A673 (cell line): ENCODE measurements around the gene SSBP3. TPM values are rescaled to one million over a fixed set of nuclear protein-coding genes. Genes with fewer than 3 reads are reported as not detected.

Source experiments
- BruUV-seq: library from RNA; stranded (reverse); fragments of 400-500 nt; replicated peaks from 2 replicates; lab custom pipeline; 2021; lab: Mats Ljungman, UMichigan
- CTCF ChIA-PET: fragments of 300-600 bp; sonication (Branson Sonifier 250); formaldehyde crosslinking; loops from one replicate; lab custom pipeline; 2022; ENCODE audit warnings: antibody characterized with exemption; lab: Charles Lee
- POLR2A ChIA-PET: fragments of 300-600 bp; sonication (Branson Sonifier 250); formaldehyde crosslinking; loops from one replicate; lab custom pipeline; 2022; ENCODE audit warnings: antibody characterized with exemption; ENCODE audit not compliant: low non-redundant PET; lab: Charles Lee
- DNase-seq: peaks from one replicate; pipeline ENCODE4 v3.0.0-alpha.2; 2015; ENCODE audit warnings: low spot score
- H3K27ac ChIP-seq: fragments of 200-600 bp; sonication (generic); 2 replicates; pipeline ENCODE4 v1.5.1; 2016; ENCODE audit warnings: mixed run types, low read depth, mild to moderate bottlenecking, mixed read lengths, antibody characterized with exemption, low read length; ENCODE audit not compliant: poor library complexity, severe bottlenecking
- H3K27me3 ChIP-seq: fragments of 200-600 bp; sonication (generic); replicated peaks from 2 replicates; pipeline ENCODE4 v1.6.1; 2017; ENCODE audit warnings: mixed run types, low read depth, mild to moderate bottlenecking, mixed read lengths, antibody characterized with exemption, low read length; ENCODE audit not compliant: insufficient read depth, poor library complexity
- H3K36me3 ChIP-seq: fragments of 200-600 bp; sonication (generic); 2 replicates; pipeline ENCODE4 v1.6.1; 2016; ENCODE audit warnings: mixed run types, mild to moderate bottlenecking, mixed read lengths, antibody characterized with exemption, low read length; ENCODE audit not compliant: insufficient read depth, poor library complexity, severe bottlenecking
- H3K4me1 ChIP-seq: fragments of 200-600 bp; sonication (generic); 2 replicates; pipeline ENCODE4 v1.6.1; 2017; ENCODE audit warnings: mixed run types, mild to moderate bottlenecking, mixed read lengths, antibody characterized with exemption, low read length; ENCODE audit not compliant: insufficient read depth, poor library complexity, severe bottlenecking
- H3K4me3 ChIP-seq: fragments of 200-600 bp; sonication (generic); 2 replicates; pipeline ENCODE4 v1.5.1; 2016; ENCODE audit warnings: low read depth, mixed run types, mild to moderate bottlenecking, mixed read lengths, low read length; ENCODE audit not compliant: poor library complexity, severe bottlenecking
- H3K9me3 ChIP-seq: fragments of 200-600 bp; sonication (generic); 2 replicates; pipeline ENCODE4 v1.6.1; 2016; ENCODE audit warnings: mixed run types, low read depth, mild to moderate bottlenecking, mixed read lengths, antibody characterized with exemption, low read length; ENCODE audit not compliant: poor library complexity, severe bottlenecking
- CTCF ChIP-seq: fragments of 300-800, 200-600 bp; sonication (generic); conservative IDR thresholded peaks from 2 replicates; pipeline ENCODE4 v1.5.1; 2017; ENCODE audit warnings: low read depth, mild to moderate bottlenecking, antibody characterized with exemption, low read length, moderate library complexity, mixed read lengths
- EZH2 ChIP-seq: fragments of 200-600 bp; sonication (generic); IDR thresholded peaks from 2 replicates; pipeline ENCODE4 v1.6.1; 2017; ENCODE audit warnings: borderline replicate concordance, low read depth, mild to moderate bottlenecking, mixed read lengths, antibody characterized with exemption, low read length; ENCODE audit not compliant: poor library complexity, severe bottlenecking
- intact Hi-C: fragments of 100-400 bp; cut with micrococcal nuclease; formaldehyde crosslinking; loops from one replicate; pipeline ENCODE4 v1.10.0; 2022; ENCODE audit not compliant: unreplicated experiment
- total RNA-seq: library from RNA; stranded (reverse); gene quantifications from 2 replicates; pipeline ENCODE4 v1.2.3, GENCODE V29; 2021

The SSBP3 gene
- total RNA-seq, 1 experiment from 2014 or later, result 43.0 TPM

- H3K36me3 ChIP-seq, result no peaks in the 10 kb centered on the region
- intact Hi-C loops, result no loop called here
- H3K27ac ChIP-seq, result no peak overlapping the region
- no peaks in the 10 kb centered on the region for H3K27me3 ChIP-seq
- ChIA-PET CTCF (no interaction called here), POLR2A (no interaction called here)
- no peak for TF ChIP-seq EZH2
- TF ChIP-seq CTCF, result no peak
- no peak for DNase-seq
- H3K4me1 ChIP-seq, result no peaks in the 10 kb centered on the region
- no peak overlapping the region for H3K4me3 ChIP-seq
- BruUV-seq, result no TSS peak
- no peaks in the 10 kb centered on the region for H3K9me3 ChIP-seq
Measured at GRCh38 chr1:54358503-54359168, 47.6 kb downstream of the SSBP3 start.

- no peaks in the 10 kb centered on the region for H3K36me3 ChIP-seq
- no peaks in the 10 kb centered on the region for H3K9me3 ChIP-seq
- H3K4me3 ChIP-seq, result no peak overlapping the region
- H3K27me3 ChIP-seq, result no peaks in the 10 kb centered on the region
- H3K4me1 ChIP-seq, result no peaks in the 10 kb centered on the region
- DNase-seq, result no peak
- BruUV-seq, result no TSS peak
- H3K27ac ChIP-seq, result no peak overlapping the region
- intact Hi-C loops, result no loop called here
- TF ChIP-seq CTCF (no peak), EZH2 (no peak)
- ChIA-PET POLR2A (no interaction called here), CTCF (no interaction called here)
Measured at GRCh38 chr1:54357967-54358366, 48.2 kb downstream of the SSBP3 start.

GRCh38 chr1:54356680-54357147 lies 49.5 kb downstream of the SSBP3 start:
- ChIA-PET POLR2A (no interaction called here), CTCF (no interaction called here)
- intact Hi-C loops, result no loop called here
- H3K4me3 ChIP-seq, result no peak overlapping the region
- no peak for DNase-seq
- no peak for TF ChIP-seq EZH2
- TF ChIP-seq CTCF, result no peak
- H3K27ac ChIP-seq, result no peak overlapping the region
- no peaks in the 10 kb centered on the region for H3K36me3 ChIP-seq
- no TSS peak for BruUV-seq
- H3K4me1 ChIP-seq, result no peaks in the 10 kb centered on the region
- no peaks in the 10 kb centered on the region for H3K9me3 ChIP-seq
- no peaks in the 10 kb centered on the region for H3K27me3 ChIP-seq
